ENCODE data around the gene WNT3A. TPM values are rescaled to one million over a fixed set of nuclear protein-coding genes. Genes with fewer than 3 reads are reported as not detected.

Gene WNT3A
- total RNA-seq, 1 experiment from 2014 or later: not detected

DNA sequence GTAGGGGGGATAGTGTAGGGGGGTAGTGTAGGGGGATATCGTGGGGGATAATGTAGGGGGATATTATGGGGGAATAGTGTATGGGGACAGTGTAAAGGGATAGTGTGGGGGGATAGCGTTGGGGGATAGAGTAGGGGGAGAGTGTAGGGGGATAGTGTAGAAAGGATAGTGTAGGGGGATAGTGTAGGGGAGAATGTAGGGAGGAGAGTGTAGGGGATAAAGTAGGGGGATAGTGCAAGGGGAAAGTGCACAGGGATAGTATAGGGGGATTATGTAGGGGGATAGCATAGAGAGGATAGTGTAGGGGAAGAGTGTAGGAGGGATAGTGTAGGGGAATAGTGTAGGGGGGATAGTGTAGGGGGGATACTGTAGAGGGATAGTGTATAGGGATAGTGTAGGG, 63.4 kb downstream of the WNT3A start:
- DNase-seq (ENCODE audit: low spot score): no peak

- no peak for DNase-seq (ENCODE audit: low spot score)
Measured at GRCh38 chr1:228070851-228071250, 64.1 kb downstream of the WNT3A start.

- no peak for DNase-seq (ENCODE audit: low spot score)
Measured at GRCh38 chr1:228071839-228072657, 65.2 kb downstream of the WNT3A start.

- no peak for DNase-seq (ENCODE audit: low spot score)
Measured at GRCh38 chr1:228072658-228073043, 65.9 kb downstream of the WNT3A start.

DNA sequence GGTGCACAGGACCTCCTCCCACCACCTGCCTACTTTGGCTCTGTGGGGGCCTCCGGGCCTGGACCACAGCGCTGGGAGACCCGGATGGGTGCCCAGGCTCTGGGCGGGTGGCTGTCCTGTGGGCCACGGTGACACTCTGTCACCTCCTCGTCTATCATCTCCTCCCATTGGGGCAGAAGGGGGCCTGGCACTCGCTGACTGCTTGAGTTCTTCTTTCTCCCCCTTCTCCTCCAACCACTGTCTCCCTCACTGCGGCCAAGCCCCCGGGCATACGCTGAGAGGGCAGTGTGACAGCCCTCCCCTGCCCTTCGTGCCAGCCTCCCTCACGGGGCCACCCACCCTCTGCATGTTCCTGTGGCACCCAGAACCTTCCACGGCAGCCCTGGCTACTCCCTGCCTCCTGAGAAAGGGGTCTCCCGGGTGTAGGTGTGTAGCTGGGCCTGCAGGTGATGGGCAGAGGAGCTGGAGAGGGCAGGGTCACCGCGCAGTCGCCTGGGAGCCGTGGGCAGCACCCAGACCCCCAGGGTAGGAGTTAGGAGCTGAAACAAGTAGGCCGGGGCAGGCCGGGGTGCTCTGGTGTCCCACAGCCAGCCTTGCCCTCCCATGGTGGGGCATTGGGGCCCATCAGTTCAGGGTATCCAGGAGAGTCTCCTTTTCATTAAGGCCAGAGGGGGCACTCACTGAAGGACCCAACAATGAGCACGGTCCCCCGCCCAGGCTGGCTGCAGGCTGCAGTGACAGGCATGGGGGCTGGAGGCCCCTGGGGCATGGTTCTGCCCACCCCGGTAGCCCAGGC, 66.5 kb downstream of the WNT3A start:
- DNase-seq (ENCODE audit: low spot score): no peak

- no peak for DNase-seq (ENCODE audit: low spot score)
Measured at GRCh38 chr1:228073857-228074545, 67.2 kb downstream of the WNT3A start.

DNA sequence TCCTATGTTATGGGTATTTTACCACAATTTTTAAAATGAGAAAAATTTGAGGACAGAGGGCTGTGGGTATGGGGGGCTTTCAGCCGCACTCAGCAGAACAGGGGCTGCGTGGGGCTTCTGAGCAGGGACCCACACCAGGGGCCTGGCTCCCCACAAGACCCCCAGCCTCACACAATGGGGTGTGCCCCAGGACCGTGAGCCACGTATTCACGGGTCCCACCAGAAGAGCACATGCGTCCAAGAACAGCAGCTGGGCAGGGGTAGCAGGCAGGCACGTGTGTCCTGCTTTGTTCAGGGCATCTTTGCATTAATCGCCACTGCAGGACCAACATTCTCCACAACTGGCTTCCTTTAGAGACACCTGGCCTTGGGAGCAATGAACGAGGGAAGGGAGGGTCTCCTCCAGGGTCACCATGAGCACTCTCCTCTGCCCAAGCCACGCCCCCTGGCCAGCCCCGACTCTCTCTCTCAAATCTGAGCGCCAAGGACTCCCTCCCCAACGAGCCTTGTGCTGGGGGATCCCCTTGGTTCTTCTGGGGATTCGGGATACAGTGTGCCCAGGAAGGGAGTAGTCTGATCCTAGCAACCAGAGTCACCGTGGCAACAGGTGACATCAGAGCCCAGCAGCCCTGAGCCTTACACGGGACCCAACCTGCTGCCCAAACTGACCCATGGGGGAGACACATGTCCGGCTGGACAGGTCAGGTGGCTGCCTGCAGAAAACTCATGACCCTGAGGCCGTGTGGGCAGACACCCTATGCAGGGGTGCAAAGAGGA, 68.3 kb downstream of the WNT3A start:
- no peak for DNase-seq (ENCODE audit: low spot score)

DNA sequence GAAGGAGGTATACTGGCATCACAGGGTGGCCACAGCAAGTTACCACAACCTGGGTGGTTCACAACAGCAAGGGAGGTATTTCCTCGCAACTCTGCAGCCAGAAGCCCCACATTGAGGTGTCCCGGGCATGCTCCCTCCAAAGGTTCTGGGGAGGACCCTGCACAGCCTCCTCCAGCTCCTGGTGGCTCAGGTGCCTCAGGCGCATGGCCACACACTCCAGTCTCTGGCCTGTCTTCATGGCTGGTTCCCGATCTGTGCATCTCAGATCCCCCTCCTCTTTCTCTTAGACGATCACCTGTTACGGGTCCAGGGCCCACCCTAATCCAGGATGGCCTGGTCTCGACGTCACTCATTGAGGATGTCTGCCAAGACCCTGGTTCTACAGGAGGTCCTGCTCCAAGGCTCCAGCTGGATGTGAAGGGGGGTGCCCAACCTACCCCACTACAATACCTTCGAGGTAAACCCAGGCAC, 69.0 kb downstream of the WNT3A start:
- DNase-seq (ENCODE audit: low spot score): no peak

- DNase-seq (ENCODE audit: low spot score): no peak
Measured at GRCh38 chr1:228076796-228077430, 70.1 kb downstream of the WNT3A start.

- no peak for DNase-seq (ENCODE audit: low spot score)
Measured at GRCh38 chr1:228077565-228078330, 71.0 kb downstream of the WNT3A start.

- no peak for DNase-seq (ENCODE audit: low spot score)
Measured at GRCh38 chr1:228079013-228079412, 72.2 kb downstream of the WNT3A start.

- no peak for DNase-seq (ENCODE audit: low spot score)
Measured at GRCh38 chr1:228079601-228080263, 72.9 kb downstream of the WNT3A start.

GRCh38 chr1:228081144-228081543, 74.3 kb downstream of the WNT3A start:
- no peak for DNase-seq (ENCODE audit: low spot score)

GRCh38 chr1:228081578-228082213, 74.9 kb downstream of the WNT3A start:
- DNase-seq (ENCODE audit: low spot score): no peak

- peak; percentile 72 for DNase-seq (ENCODE audit: low spot score)
Measured at GRCh38 chr1:228082214-228082917, 75.6 kb downstream of the WNT3A start, which contains the start of gene ARF1. ARF1 (plus strand) TSS chr1:228082708; CDS start chr1:228097115, 14,407 bp downstream.

DNA sequence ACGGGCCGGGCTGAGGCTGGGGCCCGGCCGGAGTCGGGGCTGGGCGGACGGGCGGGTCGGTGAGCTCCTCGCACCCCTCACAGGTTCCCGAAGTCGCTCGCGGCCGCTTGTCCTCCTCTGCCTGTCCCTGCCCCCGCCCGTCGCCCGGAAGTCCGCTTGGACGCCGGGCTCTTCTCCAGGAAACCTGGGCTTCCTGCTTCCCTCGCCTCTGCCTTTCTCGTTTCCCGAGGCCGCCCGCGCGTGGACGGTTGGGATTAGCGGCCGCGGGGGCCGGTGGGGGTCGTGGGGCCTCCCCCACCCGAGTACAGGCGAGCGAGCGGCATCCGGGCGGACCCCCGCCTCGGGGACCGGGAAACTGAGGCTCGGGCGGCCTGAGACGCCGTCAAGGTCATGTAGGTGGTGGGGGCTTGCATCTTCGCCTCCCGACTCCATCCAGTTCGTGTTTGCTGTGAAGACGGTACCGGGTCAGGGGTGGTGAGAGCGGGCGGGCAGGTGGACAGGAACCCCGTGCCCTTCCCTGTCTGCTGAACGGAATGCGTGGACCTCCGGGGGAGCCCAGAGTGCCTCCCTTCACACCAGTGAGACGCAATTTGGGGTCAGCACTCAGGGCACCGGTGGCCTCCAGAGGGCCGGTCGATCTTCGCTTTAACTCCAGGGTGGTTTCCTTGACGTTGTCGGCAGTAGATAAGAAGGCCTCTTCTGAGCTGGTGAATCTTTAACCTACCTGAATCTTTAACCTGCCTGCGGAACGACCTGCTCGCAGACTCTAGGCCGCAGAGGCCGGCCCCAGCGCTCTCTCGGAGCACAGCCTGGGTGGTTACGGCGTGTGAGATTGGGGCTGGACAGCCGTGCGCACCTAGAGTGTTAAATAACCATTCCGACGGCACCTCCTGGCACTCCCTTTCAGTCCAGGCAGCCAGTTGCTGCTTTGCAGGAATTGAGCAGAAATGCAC, 76.4 kb downstream of the WNT3A start:
- DNase-seq (ENCODE audit: low spot score): no peak

DNA sequence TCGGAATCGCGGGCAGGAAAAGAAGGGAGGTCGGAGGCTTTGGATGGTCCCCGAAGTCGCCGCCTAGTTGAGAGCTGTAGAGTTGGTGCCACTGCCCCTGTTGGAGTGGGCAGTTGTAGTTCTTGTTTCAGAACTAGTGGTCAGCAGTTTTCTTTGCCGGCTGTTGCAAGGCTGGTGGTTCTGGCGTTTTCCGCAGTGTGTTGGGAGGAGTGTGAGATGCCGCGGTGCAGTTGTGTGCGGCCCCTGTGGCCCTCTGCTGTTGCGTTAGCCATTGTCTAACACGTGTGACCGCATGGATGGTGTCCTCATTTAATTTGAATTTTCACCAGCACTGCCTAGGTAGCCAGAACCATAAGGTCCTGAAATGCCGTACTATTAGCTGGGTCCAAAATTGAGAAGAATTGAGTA, 77.1 kb downstream of the WNT3A start:
- DNase-seq (ENCODE audit: low spot score): no peak
